Measurements from ENCODE around the gene IGSF23.
A peak's percentile ranks its signal among the peaks of the same experiment; 100 is the strongest.
"Not testable (repeated sequence)": the region's sequence is repeated elsewhere in the genome, so short reads cannot be mapped to it uniquely, and the experiment has no call there.

Gene IGSF23

GRCh38 chr19:44587963-44588770, 25.2 kb upstream of the IGSF23 start:
- DNase-seq = peak; percentile 45

GRCh38 chr19:44588771-44589112, 24.6 kb upstream of the IGSF23 start:
- DNase-seq = no peak

GRCh38 chr19:44590245-44591059, 22.9 kb upstream of the IGSF23 start:
- no peak for DNase-seq

GRCh38 chr19:44591340-44591993, 21.9 kb upstream of the IGSF23 start:
- not testable (repeated sequence) for DNase-seq

- no peak for DNase-seq
Measured at GRCh38 chr19:44592451-44592890, 20.9 kb upstream of the IGSF23 start.

GRCh38 chr19:44593294-44593693, 20.1 kb upstream of the IGSF23 start:
- DNase-seq = no peak

DNA sequence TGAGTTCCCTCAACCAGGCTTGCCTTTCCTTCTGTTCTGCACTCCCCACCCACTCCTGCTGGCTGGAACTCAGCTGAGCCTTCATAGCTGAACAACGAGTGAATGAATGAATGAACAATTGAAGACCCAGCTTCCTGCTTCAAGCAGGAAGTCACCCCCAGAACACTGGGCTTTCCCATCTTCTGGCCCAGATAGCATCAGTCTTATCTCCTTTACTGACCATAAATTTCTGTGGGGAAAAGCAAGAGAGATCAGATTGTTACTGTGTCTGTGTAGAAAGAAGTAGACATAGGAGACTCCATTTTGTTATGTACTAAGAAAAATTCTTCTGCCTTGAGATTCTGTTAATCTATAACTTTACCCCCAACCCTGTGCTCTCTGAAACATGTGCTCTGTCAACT, 19.5 kb upstream of the IGSF23 start:
- DNase-seq = not testable (repeated sequence)

DNA sequence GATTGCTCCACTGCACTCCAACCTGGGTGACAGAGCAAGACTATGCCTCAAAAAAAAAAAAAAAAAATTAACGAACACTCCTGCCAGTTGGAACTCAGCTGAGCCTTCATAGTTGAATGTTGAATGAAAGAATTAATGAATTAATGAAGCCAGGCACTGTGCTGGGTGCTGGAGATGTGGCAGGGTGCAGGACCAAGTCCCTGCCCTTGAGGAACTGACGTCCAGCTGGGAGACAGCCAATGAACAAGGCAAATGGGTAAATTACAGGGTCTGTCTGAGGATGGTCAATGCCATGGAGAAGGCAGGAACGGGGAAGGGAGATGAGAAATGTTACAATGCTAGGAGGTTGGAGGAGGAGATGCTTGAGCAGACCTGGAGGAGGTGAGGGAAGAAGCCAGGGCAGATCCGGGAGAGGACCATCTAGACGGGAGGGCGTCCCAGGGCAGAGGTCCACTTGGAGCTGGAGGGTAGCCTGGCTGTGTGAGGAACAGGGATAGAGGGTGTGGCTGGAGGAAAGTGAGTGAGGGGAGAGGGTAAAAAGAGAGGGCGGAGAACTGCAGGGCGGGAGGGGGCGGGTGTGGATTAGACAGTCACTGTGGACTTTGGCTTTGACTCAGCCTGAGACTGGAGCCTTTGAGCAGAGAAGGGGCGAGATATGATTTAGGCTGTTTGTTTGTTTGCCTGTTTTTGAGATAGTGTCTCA, 16.8 kb upstream of the IGSF23 start:
- no peak for DNase-seq

GRCh38 chr19:44597131-44597491, 16.3 kb upstream of the IGSF23 start:
- DNase-seq = no peak

GRCh38 chr19:44598355-44598754, 15.0 kb upstream of the IGSF23 start:
- no peak for DNase-seq

- DNase-seq = no peak
Measured at GRCh38 chr19:44598880-44599279, 14.5 kb upstream of the IGSF23 start.

GRCh38 chr19:44600466-44600865, 12.9 kb upstream of the IGSF23 start:
- no peak for DNase-seq

DNA sequence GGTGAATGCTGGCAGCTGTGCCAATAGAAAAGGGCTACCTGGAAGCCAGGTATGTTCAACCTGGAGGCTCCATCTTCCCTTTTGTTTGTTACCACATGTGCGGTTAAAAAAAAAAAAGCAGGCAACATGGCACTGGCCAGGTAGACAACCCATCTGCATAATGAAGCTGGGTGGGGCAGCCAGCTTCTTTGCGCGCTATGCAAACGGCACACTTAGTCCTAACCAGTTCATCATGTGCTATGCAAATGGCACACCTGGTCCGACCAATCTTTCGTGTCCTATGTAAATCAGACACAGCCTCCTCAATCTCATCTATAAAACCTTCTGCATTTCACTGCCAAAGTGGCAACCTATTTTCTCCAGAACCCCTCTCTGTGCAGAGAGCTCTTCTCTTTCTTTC, 11.3 kb upstream of the IGSF23 start:
- no peak for DNase-seq

DNA sequence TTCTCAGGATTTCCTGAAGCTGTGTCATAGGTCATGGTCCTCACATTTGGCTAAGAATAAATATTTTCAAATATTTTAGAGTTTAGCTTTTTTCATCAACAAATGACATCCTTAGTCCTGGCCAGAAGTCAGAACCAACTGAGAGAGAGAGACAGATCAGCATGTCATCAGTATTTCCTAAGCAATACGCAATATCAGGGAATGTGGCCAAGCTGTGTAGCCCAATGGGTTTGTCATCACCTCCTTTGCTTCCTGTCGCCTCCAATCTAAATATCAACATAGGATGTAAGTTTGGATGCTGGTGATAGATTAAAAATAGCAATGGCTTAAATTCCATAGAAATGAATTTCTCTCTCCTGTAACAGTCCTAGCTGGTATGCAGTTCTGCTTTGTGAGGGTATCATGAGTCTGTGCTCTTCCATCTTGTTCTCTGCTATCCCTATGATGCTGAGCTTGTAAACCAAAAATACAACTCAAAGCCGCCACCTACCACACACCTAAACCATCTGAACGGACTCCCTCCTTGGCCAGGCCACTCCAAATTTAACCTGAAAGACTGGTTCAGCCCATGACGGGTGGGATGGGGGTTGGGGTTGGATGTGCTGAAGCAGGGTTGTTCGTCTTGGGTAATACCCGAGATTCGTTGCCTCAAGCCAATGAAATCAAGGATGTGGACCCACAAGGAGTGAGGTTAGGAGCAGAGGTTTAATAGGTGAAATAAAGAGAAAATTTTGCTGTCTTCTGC, 10.0 kb upstream of the IGSF23 start:
- no peak for DNase-seq

GRCh38 chr19:44604241-44604640, 9.1 kb upstream of the IGSF23 start:
- no peak for DNase-seq

DNA sequence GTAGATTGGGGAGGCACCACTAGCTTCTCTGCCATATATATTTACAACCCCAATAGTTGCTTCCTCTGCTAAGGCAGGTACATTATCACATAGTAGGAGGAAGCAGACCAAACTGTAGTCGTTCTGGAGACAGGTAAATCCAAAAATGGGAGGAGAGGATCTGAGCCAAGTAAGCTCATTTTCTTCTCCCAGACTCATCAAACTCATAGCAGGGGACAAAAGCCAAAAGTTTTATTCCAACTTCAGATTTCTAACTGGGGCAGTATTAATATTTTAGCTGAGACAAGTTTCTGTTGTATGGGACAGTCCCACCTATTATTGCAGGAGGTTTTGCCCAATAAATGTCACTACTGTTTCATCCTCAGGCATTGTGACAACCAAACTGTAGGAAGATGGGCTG, 7.8 kb upstream of the IGSF23 start:
- DNase-seq = no peak

DNA sequence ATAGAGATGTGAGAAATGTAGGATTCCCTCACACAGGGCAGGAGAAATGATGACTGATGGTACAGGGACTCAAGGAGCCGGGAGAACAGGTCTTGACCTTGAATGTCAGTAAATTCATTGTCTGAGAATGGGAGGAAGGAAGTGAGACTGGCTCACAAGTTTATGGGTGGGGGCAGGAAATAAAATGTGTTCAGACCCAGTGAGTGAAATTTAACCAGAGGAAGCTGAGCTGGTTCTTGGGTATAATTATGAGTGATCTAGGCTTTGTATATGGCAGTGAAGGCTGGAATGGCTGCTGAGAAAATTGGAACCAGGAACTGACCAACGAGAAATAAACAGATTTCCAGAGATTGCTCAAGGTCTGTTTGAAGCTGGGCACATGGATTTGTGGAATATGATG, 6.3 kb upstream of the IGSF23 start:
- no peak for DNase-seq

DNA sequence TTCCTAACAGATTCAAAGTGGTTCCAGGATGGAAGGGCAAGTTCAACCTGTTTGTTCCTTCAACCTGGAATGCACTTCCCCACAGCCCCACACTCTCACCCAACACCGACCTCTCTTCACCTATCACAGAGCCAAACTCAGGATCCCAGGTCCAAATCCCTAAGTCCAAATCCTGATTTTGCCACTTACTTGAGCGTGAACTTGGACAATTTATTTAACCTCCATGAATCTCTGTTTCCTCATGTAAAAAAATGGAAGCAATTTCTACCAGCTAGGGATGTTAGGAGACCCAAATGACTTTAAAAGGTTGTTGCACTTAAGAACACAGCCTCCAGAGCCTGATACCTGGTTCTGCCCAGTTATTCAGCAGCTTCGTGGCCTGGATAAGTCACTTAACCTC, 5.4 kb upstream of the IGSF23 start:
- no peak for DNase-seq

GRCh38 chr19:44608391-44608821, 5.0 kb upstream of the IGSF23 start:
- DNase-seq = no peak

DNA sequence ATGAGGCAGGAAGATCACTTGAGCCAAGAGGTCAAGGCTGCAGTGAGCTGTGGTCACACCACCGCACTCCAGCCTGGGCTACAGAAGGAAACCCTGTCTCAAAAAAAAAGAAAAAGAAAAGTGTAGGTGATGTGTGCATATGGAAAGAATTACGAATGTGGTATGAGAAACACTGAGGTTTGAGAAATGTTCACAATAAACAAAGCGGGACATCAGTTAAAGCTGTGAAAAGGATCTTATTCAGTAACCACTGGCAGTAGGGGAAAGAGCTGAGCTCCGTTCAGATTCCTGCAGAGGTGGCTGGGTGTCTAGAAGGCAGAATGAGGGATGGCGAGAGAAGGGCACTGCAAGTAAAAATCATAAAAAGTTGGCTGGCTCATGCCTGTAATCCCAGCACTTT, 4.1 kb upstream of the IGSF23 start:
- DNase-seq = no peak

GRCh38 chr19:44610497-44610896, 2.9 kb upstream of the IGSF23 start:
- not testable (repeated sequence) for DNase-seq

GRCh38 chr19:44611812-44612295, 1.5 kb upstream of the IGSF23 start:
- DNase-seq = no peak
